SK-N-SH treated with all-trans-retinoic acid at 6 μM for 48 hours (cell line): ENCODE results near the gene MUL1.

Source experiments
- ARNTL ChIP-seq: fragments of 450-650 bp; formaldehyde crosslinking; IDR thresholded peaks from 2 replicates; pipeline ENCODE4 v1.5.0; 2020; ENCODE audit warnings: low read depth, mild to moderate bottlenecking, moderate library complexity, borderline replicate concordance
- CSDC2 ChIP-seq: fragments of 250-450 bp; sonication (Bioruptor Pico); IDR thresholded peaks from 2 replicates; pipeline ENCODE4 v1.5.0; 2020; ENCODE audit warnings: mild to moderate bottlenecking, moderate library complexity
- GLIS3 ChIP-seq: fragments of 250-450 bp; sonication (Bioruptor Pico); IDR thresholded peaks from 2 replicates; pipeline ENCODE4 v1.5.0; 2020; ENCODE audit warnings: mild to moderate bottlenecking, moderate library complexity
- ISL1 ChIP-seq: fragments of 250-450 bp; sonication (Bioruptor Pico); IDR thresholded peaks from 2 replicates; pipeline ENCODE4 v2.1.2; 2022; ENCODE audit warnings: mild to moderate bottlenecking, moderate library complexity
- PATZ1 ChIP-seq: fragments of 250-450 bp; sonication (Bioruptor Pico); IDR thresholded peaks from 2 replicates; pipeline ENCODE4 v1.8.0; 2020; ENCODE audit warnings: mild to moderate bottlenecking, moderate library complexity, borderline replicate concordance
- POU6F1 ChIP-seq: fragments of 250-450 bp; sonication (Bioruptor Pico); IDR thresholded peaks from 2 replicates; pipeline ENCODE4 v1.8.0; 2021; ENCODE audit warnings: low read depth, mild to moderate bottlenecking, moderate library complexity, borderline replicate concordance
- RARB ChIP-seq: fragments of 250-450 bp; sonication (Bioruptor Pico); IDR thresholded peaks from 2 replicates; pipeline ENCODE4 v1.8.0; 2021; ENCODE audit warnings: mild to moderate bottlenecking, moderate library complexity
- SNAI2 ChIP-seq: fragments of 250-450 bp; sonication (Bioruptor Pico); IDR thresholded peaks from 2 replicates; pipeline ENCODE4 v1.5.0; 2020; ENCODE audit warnings: mild to moderate bottlenecking, moderate library complexity
- ZC3H10 ChIP-seq: fragments of 250-450 bp; sonication (Bioruptor Pico); IDR thresholded peaks from 2 replicates; pipeline ENCODE4 v1.5.1; 2021; ENCODE audit warnings: mild to moderate bottlenecking, moderate library complexity
- ZFP3 ChIP-seq: fragments of 250-450 bp; sonication (Bioruptor Pico); IDR thresholded peaks from 2 replicates; pipeline ENCODE4 v1.5.0; 2020; ENCODE audit warnings: mild to moderate bottlenecking, moderate library complexity
- ZNF70 ChIP-seq: fragments of 450-650 bp; formaldehyde crosslinking; IDR thresholded peaks from 2 replicates; pipeline ENCODE4 v1.5.0; 2020; ENCODE audit warnings: mild to moderate bottlenecking, moderate library complexity

GRCh38 chr1:20478057-20478635 is 29.8 kb downstream of the MUL1 start:
- TF ChIP-seq ZC3H10: no peak
- no peak for TF ChIP-seq SNAI2 (CRISPR knock-in tag)
- no peak for TF ChIP-seq PATZ1 (CRISPR knock-in tag)
- no peak for TF ChIP-seq GLIS3 (CRISPR knock-in tag)
- no peak for TF ChIP-seq ZNF70 (CRISPR knock-in tag)
- TF ChIP-seq POU6F1 (CRISPR knock-in tag): no peak
- no peak for TF ChIP-seq RARB (CRISPR knock-in tag)
- TF ChIP-seq ISL1: no peak
- no peak for TF ChIP-seq ZFP3 (CRISPR knock-in tag)
- TF ChIP-seq CSDC2 (CRISPR knock-in tag): no peak
- no peak for TF ChIP-seq ARNTL
